Natural killer cell (primary cell): Measurements from ENCODE around the gene NDUFB4. TPM values are rescaled to one million over a fixed set of nuclear protein-coding genes. Genes with fewer than 3 reads are reported as not detected.

ENCODE experiments used
- ATAC-seq, 3 donors: fragments of 150-1000 bp in 2 of 3; fragments of 200-7000 bp in 1 of 3; cut with Tn5 transposase; 1 replicate in 1 of 3; 2 replicates in 2 of 3; pipeline ENCODE4 v1.10.0; 2021; ENCODE audit warnings: mild to moderate bottlenecking in 2 of 3, moderate library complexity in 2 of 3
- DNase-seq, 2 donors: peaks; one replicate each; pipeline versions ENCODE4 v3.0.0 to v3.0.0-alpha.2; 2013 to 2021; ENCODE audit warnings: mixed read lengths in 1 of 2
- H3K27ac ChIP-seq: one replicate; pipeline ENCODE4 v1.5.1; 2013; ENCODE audit warnings: mild to moderate bottlenecking, low read length
- H3K27me3 ChIP-seq: one replicate; pipeline ENCODE4 v1.6.1; 2013; ENCODE audit warnings: low read length; ENCODE audit not compliant: control insufficient read depth, insufficient read depth
- H3K36me3 ChIP-seq: one replicate; pipeline ENCODE4 v1.6.1; 2013; ENCODE audit warnings: low read length; ENCODE audit not compliant: control insufficient read depth, insufficient read depth
- H3K4me1 ChIP-seq: one replicate; pipeline ENCODE4 v1.6.1; 2013; ENCODE audit warnings: low read length; ENCODE audit not compliant: control insufficient read depth, insufficient read depth
- H3K4me3 ChIP-seq: one replicate; pipeline ENCODE4 v1.5.1; 2013; ENCODE audit warnings: low read length
- H3K9me3 ChIP-seq: one replicate; pipeline ENCODE4 v1.6.1; 2013; ENCODE audit warnings: low read length; ENCODE audit not compliant: control insufficient read depth, insufficient read depth
- H3K27ac Mint-ChIP-seq, 2 donors: one replicate each; pipeline ENCODE4 v1.8.0; 2022; ENCODE audit warnings: mild to moderate bottlenecking in 2 of 2, mixed read lengths in 2 of 2, moderate library complexity in 1 of 2
- H3K27me3 Mint-ChIP-seq, 2 donors: one replicate each; pipeline ENCODE4 v1.8.0; 2022; ENCODE audit warnings: low read depth in 2 of 2, mixed read lengths in 2 of 2
- H3K36me3 Mint-ChIP-seq: one replicate; pipeline ENCODE4 v1.8.0; 2022; ENCODE audit warnings: mixed read lengths
- H3K4me1 Mint-ChIP-seq, 2 donors: one replicate each; pipeline ENCODE4 v1.8.0; 2022; ENCODE audit warnings: mixed read lengths in 2 of 2
- H3K4me3 Mint-ChIP-seq: one replicate; pipeline ENCODE4 v1.8.0; 2022; ENCODE audit warnings: mild to moderate bottlenecking, moderate library complexity, mixed read lengths
- H3K9me3 Mint-ChIP-seq, 2 donors: one replicate each; pipeline ENCODE4 v1.8.0; 2022; ENCODE audit warnings: mixed read lengths in 2 of 2
- WGBS: methylation state at CpG from one replicate; pipeline ENCODE4 v1.1.7; 2013; ENCODE audit warnings: missing lambda C conversion rate; ENCODE audit not compliant: insufficient coverage; 5-methylcytosine and 5-hydroxymethylcytosine counted together
- intact Hi-C: fragments of 100-400 bp; cut with micrococcal nuclease; formaldehyde crosslinking; loops from one replicate; pipeline ENCODE4 v1.14.2; 2022
- total RNA-seq, 4 donors: library from RNA; stranded (reverse); fragments of 120-200 nt in 1 of 4; gene quantifications; one replicate each; pipeline versions ENCODE4 v1.2.3 to v1.2.4, GENCODE V29; 2013 to 2022
- TF ChIP-seq, protein P1 (sequence below): fragments of 200-600 bp; IDR thresholded peaks from one replicate; pipeline ENCODE4 v1.8.0; 2022; ENCODE audit warnings: antibody characterized with exemption

The NDUFB4 gene
- total RNA-seq, 3 donors from 2014 or later (not counting 1 experiment from before 2014, with no cell fraction given), result 59.5 to 86.9 (median 65.2) TPM

DNA sequence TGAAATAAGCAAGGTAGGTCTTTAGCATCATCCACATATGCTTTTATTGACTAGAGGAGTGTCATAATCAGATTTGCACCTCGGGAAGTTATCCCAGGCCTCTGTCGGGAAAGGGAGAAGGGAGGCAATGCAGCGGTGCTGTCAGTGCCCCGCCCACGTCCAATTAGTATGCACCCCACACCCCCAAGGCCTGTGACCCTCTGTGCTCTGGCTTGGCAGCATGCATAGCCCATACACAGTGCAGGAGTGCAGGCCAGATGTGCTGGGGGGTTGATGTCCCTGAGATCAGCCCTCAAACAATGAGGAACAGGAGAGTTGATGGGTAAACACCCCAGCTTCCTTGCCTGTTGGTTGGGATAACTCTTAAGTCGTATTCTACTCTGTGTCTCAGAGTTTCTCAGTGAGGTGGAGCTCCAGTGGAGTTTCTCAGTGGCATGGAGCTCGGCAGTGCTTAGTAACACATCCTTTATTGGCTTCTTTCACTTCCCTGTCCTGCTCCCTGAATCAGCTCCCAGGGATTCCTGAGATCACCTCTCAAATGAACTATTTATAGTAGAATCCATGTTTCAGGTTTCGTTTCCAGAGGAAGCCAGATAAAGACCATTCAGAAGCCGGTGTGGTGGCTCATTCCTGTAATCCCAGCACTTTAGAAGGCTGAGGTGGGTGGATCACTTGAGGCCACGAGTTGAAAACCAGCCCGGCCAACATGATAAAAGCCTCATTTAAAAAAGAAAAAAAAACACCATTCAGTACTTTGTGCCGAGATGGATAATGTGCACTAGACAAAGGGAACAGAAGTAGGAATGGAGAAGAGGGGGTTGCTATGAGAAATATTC lies 26.7 kb upstream of the NDUFB4 start:
- ATAC-seq, result no peak
- no peaks in the 10 kb centered on the region for H3K36me3 Mint-ChIP-seq
- Histone ChIP-seq H3K27me3 (no peaks in the 10 kb centered on the region), H3K4me3 (no peak overlapping the region), H3K9me3 (no peaks in the 10 kb centered on the region), H3K36me3 (no peaks in the 10 kb centered on the region), H3K27ac (no peak overlapping the region), H3K4me1 (no peaks in the 10 kb centered on the region)
- 78% methylated on average over 9 of the region's 12 CpGs for WGBS
- H3K4me3 Mint-ChIP-seq, result no peak overlapping the region
- no peaks in the 10 kb centered on the region for H3K4me1 Mint-ChIP-seq
- DNase-seq, result no peak
- H3K9me3 Mint-ChIP-seq, result no peaks in the 10 kb centered on the region
- H3K27me3 Mint-ChIP-seq, result peaks cover 6 to 27% of the 10 kb centered on the region in 2 donors
- no peak overlapping the region for H3K27ac Mint-ChIP-seq
- TF ChIP-seq, protein P1, sequence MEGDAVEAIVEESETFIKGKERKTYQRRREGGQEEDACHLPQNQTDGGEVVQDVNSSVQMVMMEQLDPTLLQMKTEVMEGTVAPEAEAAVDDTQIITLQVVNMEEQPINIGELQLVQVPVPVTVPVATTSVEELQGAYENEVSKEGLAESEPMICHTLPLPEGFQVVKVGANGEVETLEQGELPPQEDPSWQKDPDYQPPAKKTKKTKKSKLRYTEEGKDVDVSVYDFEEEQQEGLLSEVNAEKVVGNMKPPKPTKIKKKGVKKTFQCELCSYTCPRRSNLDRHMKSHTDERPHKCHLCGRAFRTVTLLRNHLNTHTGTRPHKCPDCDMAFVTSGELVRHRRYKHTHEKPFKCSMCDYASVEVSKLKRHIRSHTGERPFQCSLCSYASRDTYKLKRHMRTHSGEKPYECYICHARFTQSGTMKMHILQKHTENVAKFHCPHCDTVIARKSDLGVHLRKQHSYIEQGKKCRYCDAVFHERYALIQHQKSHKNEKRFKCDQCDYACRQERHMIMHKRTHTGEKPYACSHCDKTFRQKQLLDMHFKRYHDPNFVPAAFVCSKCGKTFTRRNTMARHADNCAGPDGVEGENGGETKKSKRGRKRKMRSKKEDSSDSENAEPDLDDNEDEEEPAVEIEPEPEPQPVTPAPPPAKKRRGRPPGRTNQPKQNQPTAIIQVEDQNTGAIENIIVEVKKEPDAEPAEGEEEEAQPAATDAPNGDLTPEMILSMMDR, result no peak
- intact Hi-C loops, result no loop called here

DNA sequence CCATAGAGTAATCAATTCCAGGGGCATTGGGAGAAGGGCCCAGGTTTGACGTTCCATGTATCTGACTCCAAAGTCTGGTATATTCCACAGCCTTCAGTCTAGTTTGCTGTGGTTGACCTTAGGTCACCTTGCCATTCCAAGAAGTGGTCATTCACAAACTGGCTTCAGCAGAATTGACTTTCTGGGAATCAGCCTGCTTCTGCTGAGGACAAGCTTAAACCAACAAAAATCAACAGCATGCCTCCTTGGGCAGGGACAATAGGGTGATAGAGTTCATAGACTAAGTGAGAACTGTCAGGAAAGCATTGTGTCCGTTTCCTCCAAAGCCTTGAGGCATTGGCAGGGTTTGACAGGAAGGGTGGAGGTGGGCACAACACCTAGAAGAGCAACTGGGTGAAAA lies 24.1 kb upstream of the NDUFB4 start:
- Mint-ChIP-seq H3K27me3 (peaks cover 3 to 27% of the 10 kb centered on the region in 2 donors), H3K4me3 (no peak overlapping the region), H3K27ac (no peak overlapping the region), H3K9me3 (no peaks in the 10 kb centered on the region), H3K36me3 (no peaks in the 10 kb centered on the region), H3K4me1 (no peaks in the 10 kb centered on the region)
- H3K4me3 ChIP-seq, result no peak overlapping the region
- H3K27ac ChIP-seq, result no peak overlapping the region
- no peaks in the 10 kb centered on the region for H3K9me3 ChIP-seq
- intact Hi-C loops, result no loop called here
- H3K36me3 ChIP-seq, result no peaks in the 10 kb centered on the region
- no peaks in the 10 kb centered on the region for H3K4me1 ChIP-seq
- DNase-seq (no peak), ATAC-seq (no peak)
- no peaks in the 10 kb centered on the region for H3K27me3 ChIP-seq
- WGBS, result 77% methylated on average over 2 of the region's 2 CpGs
- TF ChIP-seq, protein P1, result no peak

- Histone ChIP-seq H3K9me3 (no peaks in the 10 kb centered on the region), H3K27me3 (no peaks in the 10 kb centered on the region), H3K36me3 (no peaks in the 10 kb centered on the region), H3K4me1 (no peaks in the 10 kb centered on the region), H3K4me3 (no peak overlapping the region), H3K27ac (no peak overlapping the region)
- no peak for ATAC-seq
- no peaks in the 10 kb centered on the region for H3K36me3 Mint-ChIP-seq
- H3K27me3 Mint-ChIP-seq, result peaks cover 23 to 48% of the 10 kb centered on the region in 2 donors
- H3K9me3 Mint-ChIP-seq, result no peaks in the 10 kb centered on the region
- H3K27ac Mint-ChIP-seq, result no peak overlapping the region
- no peak overlapping the region for H3K4me3 Mint-ChIP-seq
- intact Hi-C loops, result no loop called here
- H3K4me1 Mint-ChIP-seq, result no peaks in the 10 kb centered on the region
- DNase-seq, result no peak
- WGBS, result 90% methylated on average over 1 of the region's 3 CpGs
- TF ChIP-seq, protein P1, result no peak
Observed at GRCh38 chr3:120587332-120587975, 8.7 kb upstream of the NDUFB4 start.
